NB4 (cell line): ENCODE measurements around the gene MPP2.

Experiments
- POLR2A ChIP-seq: IDR thresholded peaks from 2 replicates; pipeline ENCODE4 v1.6.1; 2011; ENCODE audit warnings: mild to moderate bottlenecking; ENCODE audit not compliant: insufficient read length; ENCODE audit errors: extremely low read depth
- TF ChIP-seq, protein P1 (sequence below): IDR thresholded peaks from one replicate; pipeline ENCODE4 v1.5.1; 2012; ENCODE audit warnings: low read depth, low read length
- TF ChIP-seq, protein P2 (sequence below): IDR thresholded peaks from 2 replicates; pipeline ENCODE4 v1.6.1; 2011; ENCODE audit warnings: low read depth, low read length

DNA sequence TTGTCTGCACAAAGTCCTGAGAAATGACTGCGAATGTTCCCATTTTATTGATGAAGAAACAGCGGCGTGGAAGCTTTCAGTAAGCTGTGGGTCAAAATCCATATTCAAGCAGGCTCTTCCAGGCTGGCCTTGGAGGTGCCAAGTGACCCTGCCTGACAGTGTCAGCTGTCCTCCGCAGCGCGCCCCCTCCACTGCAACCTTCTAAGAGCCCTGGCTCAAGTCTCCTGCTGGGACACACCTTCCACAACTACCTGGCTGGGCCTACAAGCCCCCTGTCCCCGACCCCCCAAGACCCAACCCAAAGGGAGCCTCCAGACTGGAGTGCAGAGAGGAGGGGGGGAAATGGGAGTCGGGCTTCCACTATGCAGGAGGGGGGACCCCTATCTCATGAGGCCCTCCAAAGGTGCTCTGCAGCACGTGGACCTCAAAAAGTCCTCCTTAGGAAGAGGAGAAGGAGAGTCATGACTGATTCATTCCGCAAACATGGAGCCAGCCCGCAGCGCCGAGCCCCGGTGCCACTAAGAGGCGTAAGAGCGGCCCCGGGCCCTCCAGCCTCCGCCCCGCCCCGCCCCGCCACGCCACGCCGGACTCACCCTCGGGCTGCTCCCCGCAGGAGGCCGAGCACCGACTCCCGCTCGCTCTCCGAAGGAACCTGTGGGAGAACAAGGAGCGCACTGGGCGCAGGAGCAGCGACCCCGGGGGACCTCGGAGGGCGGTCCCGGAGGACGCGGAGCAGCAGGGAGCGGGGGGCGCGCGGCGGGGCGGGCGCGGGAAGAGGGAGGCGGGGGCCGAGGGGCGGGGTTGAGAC, 75.0 kb downstream of the MPP2 start:
- TF ChIP-seq, protein P1, sequence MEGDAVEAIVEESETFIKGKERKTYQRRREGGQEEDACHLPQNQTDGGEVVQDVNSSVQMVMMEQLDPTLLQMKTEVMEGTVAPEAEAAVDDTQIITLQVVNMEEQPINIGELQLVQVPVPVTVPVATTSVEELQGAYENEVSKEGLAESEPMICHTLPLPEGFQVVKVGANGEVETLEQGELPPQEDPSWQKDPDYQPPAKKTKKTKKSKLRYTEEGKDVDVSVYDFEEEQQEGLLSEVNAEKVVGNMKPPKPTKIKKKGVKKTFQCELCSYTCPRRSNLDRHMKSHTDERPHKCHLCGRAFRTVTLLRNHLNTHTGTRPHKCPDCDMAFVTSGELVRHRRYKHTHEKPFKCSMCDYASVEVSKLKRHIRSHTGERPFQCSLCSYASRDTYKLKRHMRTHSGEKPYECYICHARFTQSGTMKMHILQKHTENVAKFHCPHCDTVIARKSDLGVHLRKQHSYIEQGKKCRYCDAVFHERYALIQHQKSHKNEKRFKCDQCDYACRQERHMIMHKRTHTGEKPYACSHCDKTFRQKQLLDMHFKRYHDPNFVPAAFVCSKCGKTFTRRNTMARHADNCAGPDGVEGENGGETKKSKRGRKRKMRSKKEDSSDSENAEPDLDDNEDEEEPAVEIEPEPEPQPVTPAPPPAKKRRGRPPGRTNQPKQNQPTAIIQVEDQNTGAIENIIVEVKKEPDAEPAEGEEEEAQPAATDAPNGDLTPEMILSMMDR: no peak
- TF ChIP-seq POLR2A: no peak
- TF ChIP-seq, protein P2, sequence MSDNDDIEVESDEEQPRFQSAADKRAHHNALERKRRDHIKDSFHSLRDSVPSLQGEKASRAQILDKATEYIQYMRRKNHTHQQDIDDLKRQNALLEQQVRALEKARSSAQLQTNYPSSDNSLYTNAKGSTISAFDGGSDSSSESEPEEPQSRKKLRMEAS: no peak
